GM12874 (cell line): ENCODE data around the gene FKBP6.

Source experiments
- TF ChIP-seq, protein P1 (sequence below): IDR thresholded peaks from 2 replicates; pipeline ENCODE4 v1.5.1; 2011; ENCODE audit warnings: low read depth, mild to moderate bottlenecking, control low read depth, low read length, moderate library complexity; ENCODE audit not compliant: insufficient read depth

The FKBP6 gene

DNA sequence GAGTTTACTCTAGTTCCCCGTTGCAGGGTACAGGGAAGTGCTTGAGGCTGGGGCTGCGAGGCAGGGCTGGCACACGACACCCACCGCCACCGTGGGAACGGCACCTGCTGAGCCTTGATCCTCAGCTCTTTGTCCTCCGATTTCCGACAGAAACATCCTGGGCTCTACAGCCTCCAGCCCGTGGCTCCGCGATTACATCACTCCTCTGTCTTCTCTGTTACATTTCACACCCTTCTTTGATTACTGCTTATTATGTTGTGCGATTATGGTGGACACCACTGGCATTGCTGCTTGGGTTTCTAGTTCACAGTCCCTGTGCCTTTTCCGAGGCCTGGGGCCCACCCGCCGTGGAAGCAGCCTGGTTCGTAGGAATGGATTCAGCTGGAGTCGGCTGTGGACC lies 26.9 kb downstream of the FKBP6 start:
- TF ChIP-seq, protein P1, sequence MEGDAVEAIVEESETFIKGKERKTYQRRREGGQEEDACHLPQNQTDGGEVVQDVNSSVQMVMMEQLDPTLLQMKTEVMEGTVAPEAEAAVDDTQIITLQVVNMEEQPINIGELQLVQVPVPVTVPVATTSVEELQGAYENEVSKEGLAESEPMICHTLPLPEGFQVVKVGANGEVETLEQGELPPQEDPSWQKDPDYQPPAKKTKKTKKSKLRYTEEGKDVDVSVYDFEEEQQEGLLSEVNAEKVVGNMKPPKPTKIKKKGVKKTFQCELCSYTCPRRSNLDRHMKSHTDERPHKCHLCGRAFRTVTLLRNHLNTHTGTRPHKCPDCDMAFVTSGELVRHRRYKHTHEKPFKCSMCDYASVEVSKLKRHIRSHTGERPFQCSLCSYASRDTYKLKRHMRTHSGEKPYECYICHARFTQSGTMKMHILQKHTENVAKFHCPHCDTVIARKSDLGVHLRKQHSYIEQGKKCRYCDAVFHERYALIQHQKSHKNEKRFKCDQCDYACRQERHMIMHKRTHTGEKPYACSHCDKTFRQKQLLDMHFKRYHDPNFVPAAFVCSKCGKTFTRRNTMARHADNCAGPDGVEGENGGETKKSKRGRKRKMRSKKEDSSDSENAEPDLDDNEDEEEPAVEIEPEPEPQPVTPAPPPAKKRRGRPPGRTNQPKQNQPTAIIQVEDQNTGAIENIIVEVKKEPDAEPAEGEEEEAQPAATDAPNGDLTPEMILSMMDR, result no peak

DNA sequence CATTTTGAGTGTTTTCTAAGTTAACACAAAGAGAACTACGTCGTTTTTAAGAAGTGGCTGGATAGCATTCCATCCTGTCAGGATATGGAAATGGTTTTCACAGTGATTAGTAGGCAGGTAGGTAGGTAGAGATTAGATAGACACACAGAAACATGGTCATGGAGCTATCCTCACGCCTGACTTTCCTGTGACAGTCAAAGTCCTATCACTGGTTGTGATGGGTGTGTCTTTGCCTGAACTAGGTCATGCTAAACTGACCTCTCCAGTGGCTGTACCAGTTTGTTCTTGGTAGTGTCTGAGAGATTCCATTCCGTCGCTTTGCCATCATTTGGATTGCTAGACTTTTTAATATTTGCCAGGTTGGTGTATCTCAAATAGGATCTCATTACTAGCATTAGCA lies 28.2 kb downstream of the FKBP6 start:
- TF ChIP-seq, protein P1, result no peak

DNA sequence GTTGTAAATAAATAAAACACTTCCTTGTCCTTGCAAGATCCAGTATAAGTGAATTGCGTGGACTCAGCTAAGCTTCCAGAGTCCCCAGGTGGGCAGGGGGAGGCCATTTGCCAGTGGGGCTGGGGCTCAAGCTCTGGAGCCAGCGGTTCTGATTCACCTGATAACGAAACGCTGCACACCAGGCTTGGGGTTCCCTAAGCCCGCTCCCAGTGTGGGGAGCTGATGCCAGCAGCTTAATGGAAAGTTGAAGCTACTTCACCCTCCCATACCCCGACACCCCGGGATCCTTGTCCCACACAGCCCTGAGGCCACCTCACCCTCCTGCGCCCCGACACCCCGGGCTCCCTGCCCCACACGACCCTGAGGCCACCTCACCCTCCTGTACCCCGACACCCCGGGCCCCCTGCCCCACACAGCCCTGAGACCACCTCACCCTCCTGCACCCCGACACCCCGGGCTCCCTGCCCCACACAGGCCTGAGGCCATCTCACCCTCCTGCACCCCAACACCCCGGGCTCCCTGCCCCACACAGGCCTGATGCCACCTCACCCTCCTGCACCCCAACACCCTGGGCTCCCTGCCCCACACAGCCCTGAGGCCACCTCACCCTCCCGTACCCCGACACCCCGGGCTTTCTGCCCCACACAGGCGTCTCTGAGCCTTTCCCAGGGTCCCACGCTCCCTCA lies 30.8 kb downstream of the FKBP6 start:
- TF ChIP-seq, protein P1, result no peak

DNA sequence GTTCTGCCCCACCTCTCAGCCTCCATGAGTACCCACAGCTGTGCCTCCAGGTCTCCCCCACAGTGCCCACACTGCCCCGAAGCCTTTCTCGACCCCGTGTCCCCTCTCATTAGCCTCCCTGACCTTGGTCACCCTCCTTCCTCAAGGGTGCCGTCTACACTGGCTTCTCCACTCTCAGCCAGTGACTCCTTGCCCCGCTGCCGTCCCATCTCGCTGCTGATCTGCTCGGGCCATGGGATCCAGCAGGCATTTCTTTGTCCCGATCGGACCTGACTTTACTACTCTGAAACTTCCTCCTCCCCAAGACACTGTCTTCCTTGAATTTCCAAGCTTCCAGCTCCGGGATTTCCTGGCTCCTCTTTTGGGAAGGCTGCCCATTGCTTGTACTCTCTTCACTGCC lies 31.3 kb downstream of the FKBP6 start:
- TF ChIP-seq, protein P1, result no peak

DNA sequence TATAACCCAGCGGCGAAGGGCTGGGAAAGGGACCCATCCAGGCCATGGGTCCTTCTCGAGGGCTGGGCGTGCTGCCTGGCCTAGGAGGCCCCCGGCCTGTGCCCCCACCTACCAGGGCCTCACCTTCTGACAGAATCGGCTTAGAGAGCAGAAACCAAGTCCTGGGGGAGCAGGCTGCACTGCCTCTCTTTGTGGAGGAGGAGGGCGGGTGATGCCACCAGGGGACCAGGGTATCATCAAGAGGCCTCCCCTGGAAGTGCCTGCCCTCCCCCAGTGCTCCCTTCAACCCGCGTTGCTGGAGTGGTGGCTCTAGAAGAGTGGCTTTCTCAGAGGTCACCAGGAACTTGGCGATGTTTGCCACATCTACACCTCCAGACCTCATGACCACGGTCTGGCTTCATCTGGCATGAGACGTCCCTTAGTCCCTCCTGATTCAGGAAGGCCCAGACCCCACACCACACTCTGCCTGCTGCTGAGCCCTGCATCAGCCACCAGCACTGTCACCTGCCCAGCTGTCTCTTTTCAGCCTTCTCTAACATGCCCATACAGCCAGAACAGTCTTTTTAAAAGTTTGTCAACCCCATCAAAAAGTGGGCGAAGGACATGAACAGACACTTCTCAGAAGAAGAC lies 31.9 kb downstream of the FKBP6 start:
- TF ChIP-seq, protein P1, result no peak

DNA sequence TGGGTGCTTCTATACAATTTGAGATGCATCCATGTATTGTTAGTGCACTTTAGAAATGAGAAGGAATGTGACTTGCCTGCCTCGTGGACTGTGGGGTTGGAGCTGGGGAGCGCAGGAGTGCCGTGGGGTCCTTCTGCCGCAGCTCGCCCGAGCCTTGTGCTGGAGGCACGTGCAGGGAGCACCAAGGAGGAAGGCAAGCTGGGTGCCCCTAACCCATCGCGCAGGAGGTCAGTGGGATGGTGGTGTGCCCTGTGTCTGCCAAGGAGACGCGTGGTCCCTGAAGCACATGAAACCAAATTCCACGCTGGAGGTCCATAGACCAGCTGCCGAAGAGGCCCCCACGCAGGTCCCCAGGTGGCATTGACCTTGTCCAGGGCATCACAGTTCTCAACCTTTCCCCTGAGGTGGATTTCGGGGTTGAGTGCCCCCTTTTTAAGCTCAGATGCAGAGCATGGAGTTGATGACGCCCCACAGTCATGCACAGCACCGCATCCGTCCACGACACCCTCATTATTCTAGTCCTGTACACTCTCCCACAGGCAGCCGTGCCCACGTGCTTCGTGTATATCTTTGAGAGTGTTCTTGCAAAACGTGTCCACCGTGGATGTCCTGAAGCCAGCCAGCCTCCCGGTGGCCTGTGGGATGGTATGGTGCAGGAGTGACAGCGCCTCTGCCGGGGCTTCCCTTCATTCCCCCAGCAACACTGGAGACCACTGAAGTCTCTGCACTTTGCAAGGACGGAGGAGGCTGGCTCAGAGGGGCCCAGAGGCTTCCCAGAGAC lies 35.5 kb downstream of the FKBP6 start:
- TF ChIP-seq, protein P1, result no peak

DNA sequence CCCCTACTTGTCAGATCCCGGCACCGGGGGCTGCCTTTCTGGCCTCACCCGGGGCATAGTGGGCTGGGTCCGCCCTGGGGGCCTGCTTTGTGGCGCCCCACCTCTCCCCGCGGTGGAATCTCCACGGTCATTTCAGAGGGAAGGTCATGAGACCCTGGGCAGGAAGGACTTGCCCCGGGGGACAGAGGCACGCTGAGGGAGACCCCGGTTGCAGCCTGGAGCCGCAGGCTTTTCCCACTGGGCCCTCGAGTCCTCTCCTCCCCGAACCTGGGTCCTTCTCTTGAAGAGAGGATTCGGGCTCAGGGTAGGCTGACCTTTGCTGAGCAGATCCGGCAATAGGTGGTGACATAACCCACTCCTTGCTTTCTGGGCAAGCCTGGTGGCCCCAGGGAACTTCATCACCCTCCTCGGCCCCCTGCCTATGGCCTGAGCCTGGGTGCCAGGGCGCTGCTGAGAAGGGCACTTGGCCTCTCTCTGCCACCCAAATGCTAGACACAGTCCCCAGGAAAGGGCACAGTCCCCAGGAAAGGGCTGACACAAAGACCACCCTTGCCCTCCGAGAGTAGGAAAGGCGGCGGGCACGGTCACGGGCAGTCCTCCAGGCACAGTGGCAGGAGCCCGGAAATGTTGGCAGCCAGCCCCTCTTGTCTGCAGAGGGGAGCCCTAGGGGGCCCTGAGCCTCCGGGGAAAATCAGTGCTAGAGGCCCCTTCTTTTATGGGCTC lies 36.2 kb downstream of the FKBP6 start:
- TF ChIP-seq, protein P1, result no peak
